Measurements from ENCODE around the gene AGPAT2.

- TF ChIP-seq POLR2A (IDR thresholded peaks at IDR 0.05) (no peak), CTCF (IDR thresholded peaks at IDR 0.05) (no peak)
Measured at GRCh38 chr9:136634904-136635303, 52.4 kb downstream of the AGPAT2 start.
